GM10248 (cell line): ENCODE results near the gene KSR1.
A peak's percentile ranks its signal among the peaks of the same experiment; 100 is the strongest.

Experiments
- CTCF ChIA-PET: fragments of 300-600 bp; sonication (Branson Sonifier 250); formaldehyde crosslinking; extraction: SDS; loops from one replicate; lab custom pipeline; 2021; ENCODE audit warnings: antibody characterized with exemption; lab: Yijun Ruan, JAX
- POLR2A ChIA-PET: fragments of 350-650 bp; sonication (Branson Sonifier 250); formaldehyde crosslinking; extraction: SDS; loops from one replicate; lab custom pipeline; 2020; ENCODE audit warnings: antibody characterized with exemption; lab: Yijun Ruan, JAX
- DNase-seq: peaks from one replicate; pipeline ENCODE4 v3.0.0; 2012; ENCODE audit errors: extremely low spot score
- TF ChIP-seq, protein P1 (sequence below): IDR thresholded peaks from 2 replicates; pipeline ENCODE4 v1.5.1; 2012; ENCODE audit warnings: mild to moderate bottlenecking, low read depth; ENCODE audit errors: extremely low read depth, missing control alignments, control extremely low read depth

Gene KSR1

DNA sequence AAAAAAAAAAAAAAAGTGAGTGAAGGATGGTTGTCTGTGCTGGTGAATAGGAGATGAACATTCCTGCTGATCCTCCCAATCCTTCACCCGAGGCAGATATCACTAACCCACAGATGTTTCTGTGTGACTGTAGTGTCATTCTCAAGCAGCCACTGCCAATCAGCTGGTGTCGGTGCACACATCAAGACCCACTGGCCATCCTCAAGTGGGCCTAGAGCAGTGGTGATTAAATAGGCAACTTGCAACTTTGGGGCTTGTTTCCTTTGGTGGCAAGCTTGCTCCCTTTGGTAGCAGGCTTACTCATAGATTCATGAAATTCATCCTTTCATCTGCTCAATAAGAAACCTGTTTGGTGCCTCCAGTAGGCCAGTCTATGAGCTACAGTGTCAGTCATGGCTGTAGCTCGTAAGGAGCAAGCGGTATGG lies 123.7 kb downstream of the KSR1 start:
- TF ChIP-seq, protein P1, sequence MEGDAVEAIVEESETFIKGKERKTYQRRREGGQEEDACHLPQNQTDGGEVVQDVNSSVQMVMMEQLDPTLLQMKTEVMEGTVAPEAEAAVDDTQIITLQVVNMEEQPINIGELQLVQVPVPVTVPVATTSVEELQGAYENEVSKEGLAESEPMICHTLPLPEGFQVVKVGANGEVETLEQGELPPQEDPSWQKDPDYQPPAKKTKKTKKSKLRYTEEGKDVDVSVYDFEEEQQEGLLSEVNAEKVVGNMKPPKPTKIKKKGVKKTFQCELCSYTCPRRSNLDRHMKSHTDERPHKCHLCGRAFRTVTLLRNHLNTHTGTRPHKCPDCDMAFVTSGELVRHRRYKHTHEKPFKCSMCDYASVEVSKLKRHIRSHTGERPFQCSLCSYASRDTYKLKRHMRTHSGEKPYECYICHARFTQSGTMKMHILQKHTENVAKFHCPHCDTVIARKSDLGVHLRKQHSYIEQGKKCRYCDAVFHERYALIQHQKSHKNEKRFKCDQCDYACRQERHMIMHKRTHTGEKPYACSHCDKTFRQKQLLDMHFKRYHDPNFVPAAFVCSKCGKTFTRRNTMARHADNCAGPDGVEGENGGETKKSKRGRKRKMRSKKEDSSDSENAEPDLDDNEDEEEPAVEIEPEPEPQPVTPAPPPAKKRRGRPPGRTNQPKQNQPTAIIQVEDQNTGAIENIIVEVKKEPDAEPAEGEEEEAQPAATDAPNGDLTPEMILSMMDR = no peak
- DNase-seq = no peak
- ChIA-PET CTCF (interaction anchor here (1.0 to 12.2 kb wide), 10 partner anchors 10 to 197 kb away, joined by 3 to 125 read pairs (median 6); no protein-coding TSS in a partner anchor), POLR2A (interaction anchor here (0.6 kb wide), 1 partner anchor 117 kb away, joined by 4 read pairs; no protein-coding TSS in a partner anchor)

DNA sequence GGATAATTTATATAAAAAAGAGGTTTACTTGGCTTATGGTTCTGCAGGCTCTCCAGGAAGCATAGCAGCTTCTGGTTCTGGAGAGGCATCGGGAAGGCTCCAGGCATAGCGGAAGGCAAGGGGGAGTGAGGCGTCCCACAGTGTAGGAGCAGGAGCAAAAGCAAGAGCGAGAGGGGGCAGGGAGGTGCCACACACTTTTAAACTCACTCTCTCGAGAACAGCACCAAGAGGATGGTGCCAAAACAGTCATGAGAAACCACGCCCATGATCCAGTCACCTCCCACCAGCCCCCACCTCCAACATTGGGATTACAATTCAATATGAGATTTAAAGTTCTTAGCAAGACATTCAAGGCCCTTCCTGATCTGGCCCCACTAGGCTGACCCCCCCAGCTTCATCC lies 124.8 kb downstream of the KSR1 start:
- TF ChIP-seq, protein P1 = no peak
- CTCF ChIA-PET = interaction anchor here (1.0 to 12.2 kb wide), 7 partner anchors 11 to 198 kb away, joined by 3 to 125 read pairs (median 4); no protein-coding TSS in a partner anchor
- POLR2A ChIA-PET = no interaction called here

DNA sequence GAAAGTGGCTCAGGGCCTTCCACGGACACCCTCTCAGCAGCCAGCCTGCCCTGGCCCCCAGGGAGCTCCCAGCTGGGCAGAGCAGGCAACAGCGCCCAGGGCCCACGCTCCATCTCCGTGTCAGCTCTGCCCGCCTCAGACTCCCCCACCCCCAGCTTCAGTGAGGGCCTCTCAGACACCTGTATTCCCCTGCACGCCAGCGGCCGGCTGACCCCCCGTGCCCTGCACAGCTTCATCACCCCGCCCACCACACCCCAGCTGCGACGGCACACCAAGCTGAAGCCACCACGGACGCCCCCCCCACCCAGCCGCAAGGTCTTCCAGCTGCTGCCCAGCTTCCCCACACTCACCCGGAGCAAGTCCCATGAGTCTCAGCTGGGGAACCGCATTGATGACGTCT lies 126.4 kb downstream of the KSR1 start:
- TF ChIP-seq, protein P1 = no peak
- no peak for DNase-seq
- CTCF ChIA-PET = interaction anchor here (0.8 to 12.2 kb wide), 2 partner anchors 18 to 35 kb away, joined by 3 to 125 read pairs; no protein-coding TSS in a partner anchor
- POLR2A ChIA-PET = no interaction called here

More for the DNA sequence above, 124.8 kb downstream of the KSR1 start:
- DNase-seq = no peak

DNA sequence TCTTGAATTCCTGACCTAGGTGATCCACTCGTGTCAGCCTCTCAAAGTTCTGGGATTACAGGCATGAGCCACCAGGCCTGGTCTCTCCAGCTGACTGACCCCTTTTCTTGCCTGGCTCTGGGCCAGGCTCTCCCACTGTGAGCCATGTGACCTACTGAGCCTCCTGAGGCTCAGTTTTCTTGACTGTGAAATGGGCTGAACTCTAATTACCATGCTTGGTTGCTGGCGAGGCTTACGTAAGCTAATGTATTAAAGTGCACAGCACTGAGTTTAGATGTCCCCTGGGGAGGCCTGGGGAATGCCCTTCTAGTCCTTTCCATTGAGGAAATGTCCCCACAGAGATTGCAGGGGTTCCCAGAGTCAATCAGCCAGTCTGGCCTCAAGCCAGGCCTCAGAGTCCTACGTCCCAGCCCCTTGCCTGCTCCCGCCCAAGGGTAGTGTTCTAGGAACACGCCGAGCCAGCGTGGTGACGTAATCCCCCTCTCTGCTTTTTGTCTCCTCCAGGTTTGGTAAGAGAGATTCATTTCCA lies 129.0 kb downstream of the KSR1 start:
- CTCF ChIA-PET = interaction anchor here (1.4 to 10.1 kb wide), 3 partner anchors 16 to 83 kb away, joined by 3 to 140 read pairs (median 3); no protein-coding TSS in a partner anchor
- DNase-seq = peak; percentile 62
- TF ChIP-seq, protein P1 = no peak
- POLR2A ChIA-PET = no interaction called here

DNA sequence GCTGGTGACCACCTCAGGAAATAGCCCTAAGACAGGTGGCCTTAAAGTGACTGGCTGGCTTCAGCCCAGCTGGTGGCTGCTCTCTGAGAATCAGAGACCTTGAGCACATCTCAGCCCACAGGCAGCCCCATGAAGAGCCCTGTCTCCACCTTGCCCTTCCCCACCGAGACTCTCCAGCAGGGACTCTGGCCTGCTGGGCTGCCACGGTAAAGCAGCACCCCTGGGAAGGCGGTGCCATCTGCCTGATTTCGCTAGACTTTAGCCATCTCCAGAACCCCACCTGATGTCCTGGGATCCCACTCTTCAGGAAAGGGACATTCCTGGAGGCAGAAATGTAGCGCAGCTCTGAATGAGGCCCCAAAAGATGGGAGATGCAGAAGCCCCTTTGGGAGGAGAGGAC lies 129.5 kb downstream of the KSR1 start:
- ChIA-PET POLR2A (no interaction called here), CTCF (interaction anchor here (1.7 to 10.1 kb wide), 2 partner anchors 16 to 54 kb away, joined by 3 to 140 read pairs; no protein-coding TSS in a partner anchor)
- TF ChIP-seq, protein P1 = no peak
- DNase-seq = no peak

DNA sequence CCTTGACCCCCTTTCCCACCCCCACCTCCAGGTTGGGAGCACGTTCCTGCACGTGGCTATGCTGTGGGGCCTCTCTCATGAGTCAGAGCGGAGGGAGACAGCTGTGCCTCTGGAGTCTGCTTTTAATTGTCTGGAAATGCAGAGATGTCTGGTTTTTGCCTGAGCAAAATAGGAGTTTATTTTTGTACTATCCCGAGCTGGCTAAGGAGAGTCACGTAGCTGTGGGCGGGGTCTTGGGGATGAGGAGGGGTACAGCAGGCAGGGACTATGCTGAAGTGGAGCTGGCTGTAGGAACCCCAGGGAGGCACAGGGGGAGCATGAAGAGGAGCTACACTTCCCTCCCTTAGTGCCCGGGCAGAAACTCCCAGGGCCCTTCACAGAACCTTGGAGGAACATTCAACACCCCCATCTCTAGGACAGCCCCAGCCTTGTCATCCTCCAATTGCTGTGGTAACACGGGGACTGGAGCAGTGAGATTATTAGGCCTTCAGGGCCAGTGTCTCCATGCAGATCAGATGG lies 130.0 kb downstream of the KSR1 start:
- CTCF ChIA-PET = interaction anchor here (0.9 to 10.1 kb wide), 4 partner anchors 15 to 173 kb away, joined by 3 to 140 read pairs (median 3); no protein-coding TSS in a partner anchor
- POLR2A ChIA-PET = no interaction called here
- no peak for DNase-seq
- TF ChIP-seq, protein P1 = no peak
